Effector memory CD4-positive, alpha-beta T cell (primary cell): ENCODE measurements around the gene GAPDHS.
A peak's percentile ranks its signal among the peaks of the same experiment; 100 is the strongest.

ENCODE experiments used
- DNase-seq, 3 donors: peaks; one replicate each; pipeline ENCODE4 v3.0.0-alpha.2; 2020
- H3K27ac ChIP-seq: 2 replicates; pipeline ENCODE4 v1.7.0; 2013; ENCODE audit warnings: mild to moderate bottlenecking, low read length, moderate library complexity; ENCODE audit not compliant: insufficient read depth, poor library complexity, severe bottlenecking
- H3K27me3 ChIP-seq: replicated peaks from 2 replicates; pipeline ENCODE4 v1.7.0; 2013; ENCODE audit warnings: mild to moderate bottlenecking, low read length; ENCODE audit not compliant: insufficient read depth, control insufficient read depth, poor library complexity, severe bottlenecking
- H3K36me3 ChIP-seq: 2 replicates; pipeline ENCODE4 v1.7.0; 2013; ENCODE audit warnings: mild to moderate bottlenecking, low read length, moderate library complexity; ENCODE audit not compliant: control insufficient read depth, insufficient read depth
- H3K4me1 ChIP-seq: 2 replicates; pipeline ENCODE4 v1.7.0; 2013; ENCODE audit warnings: low read length, mild to moderate bottlenecking; ENCODE audit not compliant: control insufficient read depth, insufficient read depth, poor library complexity, severe bottlenecking
- H3K4me3 ChIP-seq: 2 replicates; pipeline ENCODE4 v1.7.0; 2013; ENCODE audit warnings: low read length, low read depth, mild to moderate bottlenecking; ENCODE audit not compliant: insufficient read depth, poor library complexity, severe bottlenecking
- H3K9me3 ChIP-seq: 2 replicates; pipeline ENCODE4 v1.7.0; 2013; ENCODE audit warnings: mild to moderate bottlenecking, low read length, moderate library complexity; ENCODE audit not compliant: control insufficient read depth

The GAPDHS gene

GRCh38 chr19:35534803-35535480 lies 1.7 kb downstream of the GAPDHS start:
- DNase-seq, result no peak
- H3K27me3 ChIP-seq, result no peaks in the 10 kb centered on the region
- H3K4me3 ChIP-seq, result no peak overlapping the region
- H3K9me3 ChIP-seq, result no peaks in the 10 kb centered on the region
- peaks cover 9% of the 10 kb centered on the region for H3K4me1 ChIP-seq
- no peak overlapping the region for H3K27ac ChIP-seq
- no peaks in the 10 kb centered on the region for H3K36me3 ChIP-seq

- Histone ChIP-seq H3K27ac (no peak overlapping the region), H3K4me1 (no peaks in the 10 kb centered on the region), H3K36me3 (no peaks in the 10 kb centered on the region), H3K4me3 (no peak overlapping the region), H3K9me3 (no peaks in the 10 kb centered on the region), H3K27me3 (no peaks in the 10 kb centered on the region)
- DNase-seq, result no peak
Observed at GRCh38 chr19:35539314-35539713, 6.1 kb downstream of the GAPDHS start.

GRCh38 chr19:35539850-35540249 lies 6.6 kb downstream of the GAPDHS start:
- no peaks in the 10 kb centered on the region for H3K36me3 ChIP-seq
- no peak for DNase-seq
- no peak overlapping the region for H3K27ac ChIP-seq
- no peak overlapping the region for H3K4me3 ChIP-seq
- H3K9me3 ChIP-seq, result no peaks in the 10 kb centered on the region
- H3K27me3 ChIP-seq, result no peaks in the 10 kb centered on the region
- peaks cover 4% of the 10 kb centered on the region for H3K4me1 ChIP-seq

- peaks cover 9% of the 10 kb centered on the region for H3K4me1 ChIP-seq
- H3K9me3 ChIP-seq, result no peaks in the 10 kb centered on the region
- no peak for DNase-seq
- no peak overlapping the region for H3K4me3 ChIP-seq
- H3K27ac ChIP-seq, result no peak overlapping the region
- H3K27me3 ChIP-seq, result no peaks in the 10 kb centered on the region
- no peaks in the 10 kb centered on the region for H3K36me3 ChIP-seq
Observed at GRCh38 chr19:35540356-35540927, 7.2 kb downstream of the GAPDHS start.

GRCh38 chr19:35542209-35542608 lies 9.0 kb downstream of the GAPDHS start:
- Histone ChIP-seq H3K27me3 (no peaks in the 10 kb centered on the region), H3K4me1 (peaks cover 20% of the 10 kb centered on the region), H3K36me3 (no peaks in the 10 kb centered on the region), H3K4me3 (no peak overlapping the region), H3K27ac (no peak overlapping the region), H3K9me3 (no peaks in the 10 kb centered on the region)
- DNase-seq, result no peak

- H3K27me3 ChIP-seq, result no peaks in the 10 kb centered on the region
- no peak for DNase-seq
- H3K4me1 ChIP-seq, result peaks cover 20% of the 10 kb centered on the region
- no peaks in the 10 kb centered on the region for H3K36me3 ChIP-seq
- H3K9me3 ChIP-seq, result no peaks in the 10 kb centered on the region
- H3K27ac ChIP-seq, result no peak overlapping the region
- H3K4me3 ChIP-seq, result no peak overlapping the region
Observed at GRCh38 chr19:35543280-35544109, 10.2 kb downstream of the GAPDHS start.

GRCh38 chr19:35544110-35544802 lies 11.0 kb downstream of the GAPDHS start:
- H3K36me3 ChIP-seq, result no peaks in the 10 kb centered on the region
- no peak for DNase-seq
- no peak overlapping the region for H3K4me3 ChIP-seq
- H3K9me3 ChIP-seq, result no peaks in the 10 kb centered on the region
- H3K27ac ChIP-seq, result no peak overlapping the region
- H3K27me3 ChIP-seq, result no peaks in the 10 kb centered on the region
- peaks cover 20% of the 10 kb centered on the region for H3K4me1 ChIP-seq

- no peaks in the 10 kb centered on the region for H3K36me3 ChIP-seq
- peaks cover 20% of the 10 kb centered on the region for H3K4me1 ChIP-seq
- H3K27ac ChIP-seq, result peak within 1 kb of the TSS; percentile 76
Observed at GRCh38 chr19:35545001-35545854, 12.0 kb downstream of the GAPDHS start, which contains the start of gene TMEM147. Gene TMEM147 (plus strand): TSS chr19:35545626. CDS start chr19:35545740, 114 bp downstream.

GRCh38 chr19:35545855-35546381 lies 12.7 kb downstream of the GAPDHS start:
- H3K27ac ChIP-seq, result peak overlapping the region; percentile 76
- H3K4me1 ChIP-seq, result peaks cover 20% of the 10 kb centered on the region
- no peaks in the 10 kb centered on the region for H3K36me3 ChIP-seq
- H3K9me3 ChIP-seq, result no peaks in the 10 kb centered on the region
- DNase-seq, result peak; percentile 21 to 32 (median 23)
- H3K4me3 ChIP-seq, result peak overlapping the region; percentile 88
- no peaks in the 10 kb centered on the region for H3K27me3 ChIP-seq

More at GRCh38 chr19:35545001-35545854, 12.0 kb downstream of the GAPDHS start, which contains the start of gene TMEM147:
- Histone ChIP-seq H3K27me3 (no peaks in the 10 kb centered on the region), H3K9me3 (no peaks in the 10 kb centered on the region), H3K4me3 (peak within 1 kb of the TSS; percentile 88)
- peak; percentile 53 to 61 (median 57) for DNase-seq
